IMR-90 (cell line): ENCODE results near the gene CENATAC. TPM values are rescaled to one million over a fixed set of nuclear protein-coding genes. Genes with fewer than 3 reads are reported as not detected.

Experiments used
- ATAC-seq: fragments of 200-7000 bp; cut with Tn5 transposase; 2 replicates; pipeline ENCODE4 v1.9.1; 2020; ENCODE audit warnings: low read depth, mild to moderate bottlenecking, moderate library complexity
- BruUV-seq: library from RNA; stranded (reverse); fragments of 400-500 nt; replicated peaks from 2 replicates; lab custom pipeline; 2021; lab: Mats Ljungman, UMichigan
- CTCF ChIA-PET: fragments of 300-600 bp; formaldehyde crosslinking; extraction: SDS; loops from one replicate; lab custom pipeline; 2021; ENCODE audit warnings: antibody characterized with exemption; lab: Yijun Ruan, JAX
- POLR2A ChIA-PET: fragments of 300-600 bp; sonication (Branson Sonifier 250); formaldehyde crosslinking; loops from one replicate; lab custom pipeline; 2022; ENCODE audit warnings: antibody characterized with exemption; ENCODE audit not compliant: unreplicated experiment; lab: Charles Lee
- DNase-seq: peaks from one replicate; pipeline ENCODE4 v3.0.0; 2013
- H2AFZ ChIP-seq: replicated peaks from 2 replicates; pipeline ENCODE3; 2013; ENCODE audit warnings: low read length, mild to moderate bottlenecking; ENCODE audit not compliant: poor library complexity
- H2AK5ac ChIP-seq: 2 replicates; pipeline ENCODE4 v1.6.1; 2013; ENCODE audit warnings: low read depth, low read length, inconsistent platforms
- H2AK9ac ChIP-seq: replicated peaks from 2 replicates; pipeline ENCODE3; 2013; ENCODE audit warnings: mild to moderate bottlenecking, low read depth, low read length, moderate library complexity; ENCODE audit not compliant: poor library complexity
- H2BK120ac ChIP-seq: 2 replicates; pipeline ENCODE4 v1.6.1; 2013; ENCODE audit warnings: low read depth, low read length, inconsistent platforms
- H2BK15ac ChIP-seq: 3 replicates; pipeline ENCODE4 v1.6.1; 2013; ENCODE audit warnings: low read depth, low read length, inconsistent platforms
- H2BK20ac ChIP-seq: 2 replicates; pipeline ENCODE4 v1.6.1; 2013; ENCODE audit warnings: low read depth, mild to moderate bottlenecking, inconsistent platforms, low read length, moderate library complexity
- H2BK5ac ChIP-seq: 2 replicates; pipeline ENCODE4 v1.6.1; 2013; ENCODE audit warnings: mild to moderate bottlenecking, low read depth, low read length, inconsistent platforms; ENCODE audit not compliant: poor library complexity, severe bottlenecking
- H3K14ac ChIP-seq: replicated peaks from 2 replicates; pipeline ENCODE4 v1.6.1; 2013; ENCODE audit warnings: low read depth, low read length, inconsistent platforms
- H3K18ac ChIP-seq: 2 replicates; pipeline ENCODE4 v1.6.1; 2013; ENCODE audit warnings: low read depth, low read length, control low read depth
- H3K23ac ChIP-seq: 2 replicates; pipeline ENCODE4 v1.6.1; 2013; ENCODE audit warnings: low read depth, low read length, inconsistent platforms
- H3K27ac ChIP-seq: 2 replicates; pipeline ENCODE4 v1.5.1; 2013; ENCODE audit warnings: mild to moderate bottlenecking, control low read depth, low read length; ENCODE audit not compliant: insufficient read depth
- H3K27me3 ChIP-seq: 2 replicates; pipeline ENCODE4 v1.6.1; 2013; ENCODE audit warnings: low read length; ENCODE audit not compliant: control insufficient read depth, insufficient read depth
- H3K36me3 ChIP-seq: 2 replicates; pipeline ENCODE4 v1.6.1; 2013; ENCODE audit warnings: low read length, mixed read lengths; ENCODE audit not compliant: control insufficient read depth, insufficient read depth
- H3K4ac ChIP-seq: 2 replicates; pipeline ENCODE4 v1.6.1; 2013; ENCODE audit warnings: low read depth, low read length, inconsistent platforms
- H3K4me1 ChIP-seq: 2 replicates; pipeline ENCODE4 v1.6.1; 2013; ENCODE audit warnings: low read length, mixed read lengths; ENCODE audit not compliant: control insufficient read depth, insufficient read depth
- H3K4me2 ChIP-seq: 2 replicates; pipeline ENCODE4 v1.6.1; 2013; ENCODE audit warnings: low read depth, mild to moderate bottlenecking, control low read depth, low read length, moderate library complexity
- H3K4me3 ChIP-seq: 2 replicates; pipeline ENCODE4 v1.5.1; 2013; ENCODE audit warnings: low read depth, mild to moderate bottlenecking, control low read depth, low read length, moderate library complexity; ENCODE audit not compliant: insufficient read depth
- H3K56ac ChIP-seq: 2 replicates; pipeline ENCODE4 v1.6.1; 2013; ENCODE audit warnings: low read length, inconsistent platforms; ENCODE audit not compliant: insufficient read depth; ENCODE audit errors: extremely low read depth
- H3K79me1 ChIP-seq, 2 experiments: 2 replicates each; pipeline ENCODE4 v1.6.1; 2013; ENCODE audit warnings: low read length in 2 of 2, inconsistent platforms in 1 of 2, low read depth in 1 of 2
- H3K9ac ChIP-seq: 2 replicates; pipeline ENCODE4 v1.6.1; 2013; ENCODE audit warnings: low read depth, low read length, control low read depth
- H3K9me1 ChIP-seq: 2 replicates; pipeline ENCODE4 v1.6.1; 2013; ENCODE audit warnings: low read length, inconsistent platforms; ENCODE audit not compliant: insufficient read depth
- H3K9me3 ChIP-seq: 2 replicates; pipeline ENCODE4 v1.6.1; 2013; ENCODE audit warnings: low read length; ENCODE audit not compliant: control insufficient read depth, insufficient read depth
- H4K20me1 ChIP-seq: 2 replicates; pipeline ENCODE4 v1.6.1; 2013; ENCODE audit warnings: low read length, inconsistent platforms; ENCODE audit not compliant: insufficient read depth
- H4K5ac ChIP-seq: 2 replicates; pipeline ENCODE4 v1.6.1; 2013; ENCODE audit warnings: mild to moderate bottlenecking, low read depth, low read length, control low read depth
- H4K8ac ChIP-seq, 2 experiments: 2 replicates each; pipeline ENCODE4 v1.6.1; 2013; ENCODE audit warnings: low read depth in 2 of 2, low read length in 2 of 2, control low read depth in 1 of 2, inconsistent platforms in 1 of 2
- H4K91ac ChIP-seq: 2 replicates; pipeline ENCODE4 v1.6.1; 2013; ENCODE audit warnings: low read depth, low read length, inconsistent platforms; ENCODE audit not compliant: insufficient read depth
- CHD1 ChIP-seq: IDR thresholded peaks from 2 replicates; pipeline ENCODE4 v1.6.1; 2012; ENCODE audit warnings: low read depth, low read length, improper control_type of control experiment
- MXI1 ChIP-seq: IDR thresholded peaks from 2 replicates; pipeline ENCODE4 v1.6.1; 2012; ENCODE audit warnings: low read depth, mild to moderate bottlenecking, low read length, moderate library complexity, borderline replicate concordance
- NFE2L2 ChIP-seq: fragments of 150-350 bp; IDR thresholded peaks from 2 replicates; pipeline ENCODE4 v1.6.1; 2016; ENCODE audit warnings: low read depth, mild to moderate bottlenecking, low read length
- RCOR1 ChIP-seq: IDR thresholded peaks from 2 replicates; pipeline ENCODE4 v1.6.1; 2012; ENCODE audit warnings: mild to moderate bottlenecking, low read length, improper control_type of control experiment; ENCODE audit not compliant: insufficient replicate concordance
- WGBS, 2 experiments: methylation state at CpG; one replicate each; pipeline versions ENCODE4 v1.1.5 to v1.1.7; 2013; ENCODE audit warnings: missing lambda C conversion rate in 2 of 2; ENCODE audit not compliant: insufficient read length in 1 of 2; ENCODE audit errors: extremely low coverage in 2 of 2; 5-methylcytosine and 5-hydroxymethylcytosine counted together
- dilution Hi-C: fragments of 300-500 bp; cut with HindIII; formaldehyde crosslinking; loops from one replicate; pipeline ENCODE4 v1.14.3; 2018; ENCODE audit warnings: low sequenced_read_pairs; ENCODE audit not compliant: unreplicated experiment
- in situ Hi-C: fragments of 300-500 bp; cut with MboI; formaldehyde crosslinking; loops from 3 replicates; pipeline ENCODE4 v1.14.3; 2019; ENCODE audit warnings: low sequenced_read_pairs, inconsistent platforms, mixed read lengths
- intact Hi-C: fragments of 100-400 bp; cut with micrococcal nuclease; formaldehyde crosslinking; loops from 2 replicates; pipeline ENCODE4 v1.10.0; 2022
- polyA plus RNA-seq, 3 experiments: library from polyadenylated mRNA; depleted of rRNA; stranded (reverse); fragments of >200 nt; gene quantifications; 2 replicates each; pipeline ENCODE4 v1.2.3, GENCODE V29; 2012; ENCODE audit warnings: low replicate concordance in 1 of 3
- total RNA-seq: library from RNA; depleted of rRNA; stranded (reverse); fragments of >200 nt; gene quantifications from 2 replicates; pipeline ENCODE4 v1.2.3, GENCODE V29; 2012

CENATAC gene
- total and polyA plus RNA-seq, 2 of the 4 experiments (the other 2 are of a cell fraction), result 13.1 to 16.7 TPM

- in situ Hi-C loops (no loop called here), intact Hi-C loops (no loop called here), dilution Hi-C loops (no loop called here)
- POLR2A ChIA-PET, result no interaction called here
- Histone ChIP-seq H2BK5ac (no peak overlapping the region), H3K4me3 (no peak overlapping the region), H2BK120ac (no peak overlapping the region), H3K9ac (no peak overlapping the region), H3K27ac (no peak overlapping the region), H3K27me3 (peaks cover 32% of the 10 kb centered on the region), H3K4me2 (no peak overlapping the region), H3K4ac (no peak overlapping the region), H3K9me3 (no peaks in the 10 kb centered on the region; the same call in 1 of the 2 replicates), H3K23ac (no peak overlapping the region), H3K56ac (no peak overlapping the region), H2BK20ac (no peak overlapping the region), H4K5ac (no peak overlapping the region), H2BK15ac (no peak overlapping the region), H3K14ac (no peak overlapping the region), H3K18ac (no peak overlapping the region), H2AFZ (no peak overlapping the region), H4K91ac (no peak overlapping the region), H2AK5ac (no peak overlapping the region), H4K8ac (no peak overlapping the region), H4K20me1 (no peaks in the 10 kb centered on the region), H3K9me1 (no peaks in the 10 kb centered on the region), H3K4me1 (no peaks in the 10 kb centered on the region), H2AK9ac (no peak overlapping the region), H3K79me1 (no peaks in the 10 kb centered on the region), H3K36me3 (no peaks in the 10 kb centered on the region)
- CTCF ChIA-PET, result no interaction called here
- no TSS peak for BruUV-seq
- TF ChIP-seq MXI1 (no peak), CHD1 (no peak), RCOR1 (no peak), NFE2L2 (no peak)
- DNase-seq (no peak), ATAC-seq (no peak)
- no CpG with 5 or more reads among the region's 2 CpGs for WGBS, 2 experiments
These were observed 24.0 kb upstream of the CENATAC start for GRCh38 chr11:118973985-118974384.
